Measurements from ENCODE around the gene SSC5D. TPM values are rescaled to one million over a fixed set of nuclear protein-coding genes. Genes with fewer than 3 reads are reported as not detected.

Gene SSC5D
- total RNA-seq, 2 donors from 2014 or later: 2.6 to 5.8 TPM

DNA sequence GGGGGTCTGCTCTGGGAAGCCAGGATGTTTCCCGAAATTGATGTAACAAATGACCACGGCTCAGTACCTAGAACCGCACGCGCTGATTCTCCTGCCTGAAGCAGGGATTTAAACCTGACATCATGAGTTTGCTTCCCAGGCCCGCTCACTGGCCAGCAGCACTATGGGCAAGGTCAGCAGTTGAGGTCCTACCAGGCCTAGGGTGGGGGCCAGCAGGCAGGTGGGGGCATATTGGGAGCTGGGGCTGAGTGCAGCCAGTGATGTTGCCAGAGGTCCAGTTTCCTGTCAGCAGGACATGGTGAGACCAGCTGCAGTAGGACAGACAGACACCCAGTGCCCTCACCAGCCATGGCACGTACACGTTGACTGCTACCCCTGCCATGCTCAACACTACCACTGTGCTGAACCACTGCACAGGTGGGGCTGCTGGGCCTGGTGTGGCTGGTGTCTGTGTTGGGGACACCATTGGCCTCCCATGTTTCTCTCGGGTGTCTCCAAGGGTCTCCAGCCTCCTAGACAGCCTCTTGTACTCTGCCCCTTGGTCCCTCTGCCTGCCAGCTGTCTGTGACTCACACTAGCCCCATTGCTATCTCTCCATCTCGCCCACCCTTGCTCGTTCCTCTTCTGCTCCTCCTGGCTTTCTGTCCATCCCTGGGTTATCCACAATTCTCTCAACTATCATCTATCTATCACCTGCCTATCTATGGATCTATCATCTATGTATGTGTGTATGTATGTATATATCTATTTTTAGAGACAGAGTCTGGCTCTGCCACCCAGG is 22.6 kb upstream of the SSC5D start:
- intact Hi-C loops (cut with DNase I, micrococcal nuclease): loop anchor here in 1 of 2 donors (5.0 kb wide), 1 partner anchor 42 kb away; no protein-coding TSS in a partner anchor
- DNase-seq: no peak
- ATAC-seq: no peak

DNA sequence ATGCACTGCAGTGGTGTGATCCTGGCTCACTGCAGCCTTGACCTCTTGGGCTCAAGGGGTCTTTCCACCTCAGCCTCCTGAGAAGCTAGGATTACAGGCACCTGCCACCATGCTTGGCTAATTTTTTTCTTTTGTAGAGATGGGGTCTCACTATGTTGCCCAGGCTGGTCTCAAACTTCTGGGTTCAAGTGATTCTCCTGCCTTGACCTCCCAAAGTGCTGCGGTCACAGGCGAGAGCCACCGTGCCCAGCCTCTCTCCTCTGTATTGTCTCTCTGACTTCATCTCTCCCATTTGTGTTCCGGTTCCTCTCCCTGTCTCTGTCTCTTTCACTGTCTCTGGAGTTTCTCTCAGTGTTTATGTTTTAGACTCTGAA is 22.0 kb upstream of the SSC5D start:
- DNase-seq (no peak), ATAC-seq (no peak)
- intact Hi-C loops (cut with DNase I, micrococcal nuclease): loop anchor here in 1 of 2 donors (5.0 kb wide), 1 partner anchor 41 kb away; no protein-coding TSS in a partner anchor

DNA sequence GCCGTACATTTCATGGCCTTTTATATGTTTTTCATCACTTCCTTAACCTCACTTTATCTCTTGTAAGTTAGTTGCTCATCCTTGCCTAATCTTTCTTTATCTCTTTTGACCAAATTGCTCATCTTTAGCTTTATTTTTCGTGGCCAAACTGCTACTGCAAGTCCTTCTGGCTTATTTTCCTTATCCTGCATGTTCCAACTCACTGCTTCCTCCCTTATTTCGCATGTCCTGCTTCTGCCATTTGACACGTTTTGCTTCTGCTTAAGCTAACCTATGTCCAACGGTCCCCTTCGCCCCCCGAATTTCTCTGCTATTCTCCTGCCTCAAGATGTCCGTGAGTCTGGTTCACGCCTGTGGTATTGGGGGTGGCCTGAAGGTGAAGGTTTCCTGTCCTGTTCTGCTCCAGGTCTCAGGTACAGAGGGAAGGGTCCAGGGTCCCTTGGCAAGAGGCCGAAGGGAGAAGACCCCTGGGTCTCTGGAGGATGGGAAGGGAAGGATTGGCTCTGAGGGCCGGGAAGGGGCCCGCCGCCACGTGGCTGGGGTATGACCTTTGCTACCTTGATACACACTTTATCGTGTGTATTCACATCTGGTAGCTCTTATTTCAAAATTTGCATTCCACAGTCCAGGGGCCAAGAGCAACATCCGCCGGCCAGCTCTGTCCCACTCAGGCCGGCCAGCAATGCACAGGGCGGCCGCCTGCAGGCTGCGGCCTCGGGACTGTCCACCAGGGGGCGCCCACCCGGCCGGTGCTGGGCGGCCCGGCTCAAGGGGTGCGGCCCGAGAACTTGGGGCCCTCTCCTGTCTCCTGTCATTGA is 20.8 kb upstream of the SSC5D start:
- intact Hi-C loops (cut with DNase I, micrococcal nuclease): loop anchor here in 1 of 2 donors (5.0 kb wide), 1 partner anchor 40 kb away; no protein-coding TSS in a partner anchor
- ATAC-seq (peak; percentile 80), DNase-seq (peak in 1 of 2 donors; percentile 72)

DNA sequence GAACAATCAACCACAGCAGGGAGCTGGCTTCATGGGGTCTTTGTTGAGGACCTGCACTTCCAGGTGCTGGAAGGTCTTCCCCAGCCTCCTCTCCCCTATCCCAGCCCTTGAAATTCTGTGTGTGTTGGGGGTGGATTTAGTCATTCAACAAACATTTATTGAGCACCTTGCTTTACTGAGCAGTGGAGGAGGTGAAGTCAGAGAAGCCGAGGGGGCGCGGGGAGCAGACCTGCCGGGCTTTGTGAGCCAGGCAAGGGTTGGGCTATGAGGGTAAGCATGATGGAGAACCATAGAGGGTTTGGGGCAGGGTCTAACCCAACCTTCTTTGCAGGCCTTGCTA is 20.2 kb upstream of the SSC5D start:
- ATAC-seq (no peak), DNase-seq (no peak)
- intact Hi-C loops (cut with DNase I, micrococcal nuclease): loop anchor here in 1 of 2 donors (5.0 kb wide), 1 partner anchor 39 kb away; no protein-coding TSS in a partner anchor

DNA sequence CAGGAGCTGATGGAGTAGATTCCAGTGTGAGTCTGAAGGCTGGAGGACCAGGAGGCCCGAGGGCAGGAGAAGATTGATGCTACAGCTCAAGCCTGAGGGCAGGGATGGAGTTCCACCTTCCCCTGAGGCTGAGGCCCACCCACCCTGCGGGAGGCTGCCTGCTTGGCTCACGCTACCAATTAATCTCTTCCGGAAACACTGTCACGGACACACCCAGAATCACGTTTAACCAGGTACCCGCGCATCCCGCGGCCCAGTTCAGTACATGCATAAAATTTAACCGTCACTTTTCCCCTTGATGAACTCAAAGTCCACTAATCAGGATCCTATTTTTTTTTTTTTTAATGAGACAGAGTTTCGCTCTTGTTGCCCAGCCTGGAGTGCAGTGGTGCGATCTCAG is 17.0 kb upstream of the SSC5D start:
- ATAC-seq (no peak), DNase-seq (no peak)
- intact Hi-C loops (cut with DNase I, micrococcal nuclease): no loop called here

DNA sequence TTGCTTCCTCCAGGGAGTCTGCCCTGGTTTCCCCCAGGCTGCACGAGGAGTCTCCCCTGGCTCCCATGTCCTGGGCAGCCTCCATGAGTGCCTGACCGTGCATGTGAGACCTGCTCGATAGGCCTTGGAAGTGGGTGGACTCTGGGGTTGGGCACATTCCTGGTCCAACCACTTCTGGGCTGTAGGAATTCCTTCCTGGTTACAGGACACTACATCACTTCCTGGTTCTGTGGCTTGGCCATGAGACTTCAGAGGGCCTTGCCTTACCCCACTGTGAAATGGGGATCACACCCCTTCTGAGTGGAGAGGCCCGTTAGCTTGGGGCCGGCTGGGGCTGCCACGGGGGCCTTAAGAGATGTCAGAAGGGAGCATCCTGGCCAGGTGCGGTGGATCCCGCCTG is 15.8 kb upstream of the SSC5D start:
- ATAC-seq (no peak), DNase-seq (no peak)
- intact Hi-C loops (cut with DNase I, micrococcal nuclease): no loop called here

DNA sequence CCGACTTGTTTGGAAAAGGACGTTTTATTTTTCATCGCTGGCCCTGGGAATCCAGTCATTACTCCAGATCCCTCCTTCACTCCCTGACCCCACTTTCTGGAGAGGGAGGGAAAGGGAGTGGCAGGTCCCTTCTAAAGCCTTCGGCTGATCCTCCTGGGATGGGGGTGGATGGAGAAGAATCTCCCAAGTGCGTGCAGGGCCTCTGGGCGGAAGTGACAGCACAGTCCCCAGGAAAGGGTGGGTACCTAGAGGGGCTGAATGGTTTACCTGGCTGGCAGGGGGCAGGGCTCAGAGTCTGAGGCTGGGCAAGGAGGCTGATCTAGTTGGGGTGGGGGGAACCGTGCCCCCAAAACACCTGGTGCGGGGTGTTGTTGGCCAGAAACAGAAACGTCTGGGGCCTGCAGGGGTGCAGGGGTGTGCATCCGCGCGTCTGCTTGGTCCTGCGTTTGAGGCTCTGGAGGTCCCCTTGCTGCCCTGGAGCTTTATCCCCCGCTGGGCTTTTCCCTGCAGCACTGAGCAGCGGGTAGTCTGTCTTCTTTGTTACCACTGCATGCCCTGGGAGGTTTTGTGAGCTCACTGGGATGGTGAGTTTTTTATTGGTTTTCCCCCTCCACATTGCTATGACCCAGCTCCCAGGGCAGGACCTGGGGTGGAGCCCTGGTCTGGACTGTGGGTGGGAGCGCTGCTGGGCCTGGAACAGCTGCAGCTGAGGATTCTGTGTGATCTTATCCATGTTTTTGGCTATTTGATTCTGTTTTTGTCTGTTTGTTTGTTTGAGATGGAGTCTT is 14.8 kb upstream of the SSC5D start:
- intact Hi-C loops (cut with DNase I, micrococcal nuclease): no loop called here
- ATAC-seq (no peak), DNase-seq (no peak)

DNA sequence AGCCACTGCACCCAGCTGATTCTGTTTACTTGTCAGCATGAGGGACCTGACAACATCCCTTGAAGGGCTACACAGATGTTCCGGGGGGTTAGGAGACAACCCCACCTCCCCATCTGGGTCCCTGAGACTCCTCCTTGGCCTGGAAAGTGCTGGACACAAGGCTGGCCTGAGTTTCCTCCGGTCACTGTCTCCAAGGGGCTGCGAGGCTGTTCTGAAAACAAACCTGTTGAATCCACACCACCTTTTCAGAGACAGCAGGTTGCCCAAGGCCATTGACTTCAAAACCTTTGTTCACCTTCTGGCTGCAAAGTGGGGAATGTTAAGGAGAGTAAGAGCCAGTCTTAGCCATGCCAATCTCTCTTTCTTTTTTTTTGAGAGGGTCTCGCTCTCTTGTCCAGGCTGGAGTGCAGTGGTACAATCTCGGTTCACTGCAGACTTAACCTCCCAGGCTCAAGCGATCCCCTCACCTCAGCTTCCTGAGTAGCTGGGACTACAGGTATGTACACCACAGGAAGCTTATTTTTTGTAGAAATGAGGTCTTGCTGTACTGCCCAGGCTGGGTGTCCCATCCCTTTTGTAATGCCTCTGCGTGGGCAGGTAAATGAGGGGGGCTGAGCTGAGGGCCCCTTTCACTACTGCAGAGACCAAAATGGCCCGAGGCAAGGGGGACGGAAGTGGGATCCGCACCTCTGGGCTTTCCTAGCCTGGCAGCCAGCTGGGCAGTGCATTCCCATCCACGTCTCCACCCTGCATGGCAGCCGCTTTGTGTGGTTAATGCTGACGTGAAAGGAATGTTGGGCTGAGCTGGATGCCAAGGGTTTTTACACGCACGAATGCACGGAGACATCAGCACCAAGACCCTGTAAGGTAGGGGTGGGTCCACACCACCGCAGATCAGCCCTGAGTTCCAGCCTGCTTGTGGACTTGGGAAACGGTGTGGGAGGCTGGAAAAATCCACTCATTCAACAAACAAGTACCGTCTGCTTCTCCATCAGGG is 13.7 kb upstream of the SSC5D start:
- intact Hi-C loops (cut with DNase I, micrococcal nuclease): no loop called here
- DNase-seq (no peak), ATAC-seq (no peak)

DNA sequence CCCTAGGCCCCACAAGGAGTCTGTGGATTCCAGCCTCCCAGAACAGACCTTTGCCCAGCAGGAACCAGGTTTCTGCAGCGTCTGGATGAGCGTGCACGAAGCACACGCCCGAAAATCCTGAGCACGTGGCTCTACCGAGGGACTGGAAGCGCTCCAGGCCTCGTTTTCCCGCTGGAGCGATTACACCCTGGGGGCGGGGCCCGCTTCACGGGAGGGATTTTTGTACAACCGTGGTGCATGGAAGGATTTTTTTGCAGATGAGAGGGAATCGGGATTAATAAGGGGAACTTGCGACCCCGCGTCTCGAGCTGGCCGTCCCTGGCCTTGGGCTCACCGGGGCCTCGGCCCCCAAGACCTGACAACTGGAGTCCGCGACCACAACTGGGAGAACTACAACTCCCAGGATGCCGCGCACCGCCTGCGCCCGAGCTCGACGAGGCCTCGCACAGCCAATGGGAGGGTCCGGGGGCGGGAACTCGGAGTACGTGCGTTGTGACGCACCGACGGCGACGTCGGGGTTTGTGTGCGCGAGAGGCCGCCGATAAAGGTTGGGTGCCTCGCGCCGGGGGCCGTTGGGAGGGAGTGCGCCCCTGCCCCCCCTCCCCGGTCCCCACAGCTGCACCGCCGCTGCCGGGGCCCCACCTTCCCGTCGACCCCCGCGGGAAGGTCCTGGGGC is 12.0 kb upstream of the SSC5D start, which contains the start of gene ZNF628:
ZNF628 (plus strand) TSS at position 518 of the 676 bp plus-strand sequence. CDS start 3,294 bp downstream, outside the sequence.
- ATAC-seq (peak; percentile 94), DNase-seq (peak; percentile 99)
- intact Hi-C loops (cut with DNase I, micrococcal nuclease): no loop called here

DNA sequence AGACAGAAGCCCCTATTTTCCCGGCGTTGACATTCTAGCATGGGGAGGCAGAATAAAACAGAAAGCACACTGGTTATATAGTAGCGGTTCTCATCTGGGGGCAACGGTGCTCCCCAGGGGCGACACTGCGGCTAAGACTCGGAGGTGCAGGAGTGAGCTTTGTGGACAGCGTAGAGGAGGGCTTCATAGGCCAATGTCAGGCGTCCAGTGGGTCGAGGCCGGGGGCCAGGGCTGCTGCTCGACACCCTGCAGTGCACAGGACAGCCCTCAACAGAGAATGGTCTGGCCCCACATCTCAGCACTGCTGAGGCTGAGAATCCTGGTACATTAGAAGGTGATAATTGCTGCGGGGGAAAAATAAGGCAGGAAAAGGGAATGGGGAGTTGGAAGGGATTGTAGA is 10.3 kb upstream of the SSC5D start:
- no peak for DNase-seq
- no peak for ATAC-seq
- intact Hi-C loops (cut with DNase I, micrococcal nuclease): no loop called here

DNA sequence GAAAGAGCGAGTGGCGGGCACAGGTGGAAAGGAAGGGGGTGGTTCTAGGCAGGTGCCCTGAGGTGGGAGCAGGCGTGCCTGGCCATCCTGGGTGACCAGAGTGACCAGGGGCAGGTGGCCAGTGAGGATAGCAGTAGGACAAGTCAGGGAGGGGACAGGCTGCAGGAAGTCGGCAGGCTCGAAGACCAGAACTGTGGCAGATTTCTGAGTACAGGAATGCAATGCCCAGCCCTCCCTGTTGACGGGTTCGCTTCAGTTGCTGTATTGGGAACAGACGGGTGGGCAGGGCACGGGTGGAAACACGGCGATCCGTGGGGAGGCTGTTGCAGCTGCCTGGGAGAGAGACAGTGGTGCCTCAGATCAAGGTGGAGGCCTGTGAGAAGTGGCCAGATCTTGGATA is 9.9 kb upstream of the SSC5D start:
- DNase-seq: no peak
- intact Hi-C loops (cut with DNase I, micrococcal nuclease): no loop called here

DNA sequence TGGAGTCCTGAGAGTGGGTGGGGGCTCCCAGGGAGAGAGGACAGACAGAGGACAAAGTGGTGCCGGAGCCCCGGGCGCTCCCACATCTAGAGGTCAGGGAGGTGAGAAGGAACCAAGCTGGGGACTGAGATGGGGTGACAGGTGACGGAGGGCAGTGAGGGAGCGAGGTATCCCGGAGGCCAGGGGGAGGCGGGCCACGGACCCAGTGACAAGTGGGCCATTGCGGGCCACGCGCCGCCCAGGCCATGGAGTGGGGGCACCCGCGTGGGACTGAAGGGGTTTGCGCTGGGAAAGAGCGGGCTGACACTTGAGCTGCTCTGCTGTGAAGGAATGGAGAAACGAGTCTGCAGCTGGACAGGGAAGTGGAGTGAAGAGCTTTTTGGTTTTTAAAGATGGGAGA is 9.2 kb upstream of the SSC5D start:
- DNase-seq (no peak), ATAC-seq (no peak)
- intact Hi-C loops (cut with DNase I, micrococcal nuclease): no loop called here

More for the DNA sequence above, 9.9 kb upstream of the SSC5D start:
- no peak for ATAC-seq

DNA sequence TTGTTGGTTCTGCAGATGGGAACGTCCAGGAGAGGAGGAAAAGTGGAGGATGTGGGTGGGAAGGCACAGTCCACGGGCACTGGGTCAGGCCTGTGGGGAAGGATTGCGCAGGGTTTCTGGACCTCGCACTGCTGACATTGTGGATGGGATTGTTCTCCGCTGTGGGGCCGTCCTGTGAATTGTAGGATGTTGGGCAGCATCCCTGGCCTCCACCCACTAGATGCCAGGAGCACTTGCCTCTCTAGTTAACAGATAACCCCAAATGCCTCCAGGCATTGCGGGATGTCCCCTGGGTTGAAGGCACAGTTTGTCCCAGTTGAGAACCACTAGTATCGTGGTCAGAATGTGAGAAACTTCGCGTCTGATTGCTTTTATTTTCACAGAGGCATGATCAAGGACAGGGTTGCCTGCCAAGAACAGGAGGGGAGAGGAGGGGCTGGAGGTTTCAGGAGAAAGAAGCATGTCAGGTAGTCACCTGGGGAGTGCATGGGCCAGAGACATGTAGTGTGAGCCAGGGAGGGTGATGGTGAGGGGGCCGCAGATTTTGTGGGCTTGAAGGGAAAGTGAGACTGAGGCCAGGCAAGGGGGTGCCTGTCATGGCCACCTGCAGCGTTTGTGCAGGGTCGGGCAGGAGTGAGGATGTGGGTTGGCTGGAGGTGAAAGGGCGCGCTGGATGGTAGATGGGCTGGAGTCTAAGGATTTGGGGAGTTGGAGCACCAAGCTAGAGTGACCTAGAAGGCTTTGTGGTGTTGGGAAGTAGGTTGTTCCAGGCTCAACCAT is 8.6 kb upstream of the SSC5D start:
- ATAC-seq (no peak), DNase-seq (no peak)
- intact Hi-C loops (cut with DNase I, micrococcal nuclease): no loop called here

DNA sequence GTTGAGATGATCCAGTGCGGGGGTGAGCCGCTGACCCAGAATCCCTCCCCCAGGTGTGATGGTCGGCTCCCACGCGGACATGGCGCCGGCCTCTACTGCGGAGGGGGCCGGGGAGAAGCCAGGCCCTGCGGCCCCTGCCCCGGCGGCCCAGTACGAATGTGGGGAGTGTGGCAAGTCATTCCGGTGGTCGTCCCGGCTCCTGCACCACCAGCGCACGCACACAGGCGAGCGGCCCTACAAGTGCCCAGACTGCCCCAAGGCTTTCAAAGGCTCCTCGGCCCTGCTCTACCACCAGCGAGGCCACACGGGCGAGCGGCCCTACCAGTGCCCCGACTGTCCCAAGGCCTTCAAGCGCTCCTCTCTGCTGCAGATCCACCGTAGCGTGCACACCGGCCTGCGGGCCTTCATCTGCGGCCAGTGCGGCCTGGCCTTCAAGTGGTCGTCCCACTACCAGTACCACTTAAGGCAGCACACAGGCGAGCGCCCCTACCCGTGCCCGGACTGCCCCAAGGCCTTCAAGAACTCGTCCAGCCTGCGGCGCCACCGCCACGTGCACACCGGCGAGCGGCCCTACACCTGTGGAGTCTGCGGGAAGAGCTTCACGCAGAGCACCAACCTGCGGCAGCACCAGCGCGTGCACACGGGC is 7.0 kb upstream of the SSC5D start:
- no peak for ATAC-seq
- DNase-seq: peak in 1 of 2 donors; percentile 26
- intact Hi-C loops (cut with DNase I, micrococcal nuclease): no loop called here

DNA sequence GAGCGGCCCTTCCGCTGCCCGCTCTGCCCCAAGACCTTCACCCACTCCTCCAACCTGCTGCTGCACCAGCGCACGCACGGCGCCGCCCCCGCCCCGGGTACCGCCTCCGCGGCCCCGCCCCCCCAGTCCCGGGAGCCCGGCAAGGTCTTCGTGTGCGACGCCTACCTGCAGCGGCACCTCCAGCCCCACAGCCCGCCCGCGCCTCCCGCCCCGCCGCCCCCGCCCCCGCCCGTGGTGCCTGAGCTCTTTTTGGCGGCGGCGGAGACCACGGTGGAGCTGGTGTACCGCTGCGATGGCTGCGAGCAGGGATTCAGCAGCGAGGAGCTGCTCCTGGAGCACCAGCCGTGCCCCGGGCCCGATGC is 6.5 kb upstream of the SSC5D start:
- intact Hi-C loops (cut with DNase I, micrococcal nuclease): no loop called here
- ATAC-seq (no peak), DNase-seq (no peak)

DNA sequence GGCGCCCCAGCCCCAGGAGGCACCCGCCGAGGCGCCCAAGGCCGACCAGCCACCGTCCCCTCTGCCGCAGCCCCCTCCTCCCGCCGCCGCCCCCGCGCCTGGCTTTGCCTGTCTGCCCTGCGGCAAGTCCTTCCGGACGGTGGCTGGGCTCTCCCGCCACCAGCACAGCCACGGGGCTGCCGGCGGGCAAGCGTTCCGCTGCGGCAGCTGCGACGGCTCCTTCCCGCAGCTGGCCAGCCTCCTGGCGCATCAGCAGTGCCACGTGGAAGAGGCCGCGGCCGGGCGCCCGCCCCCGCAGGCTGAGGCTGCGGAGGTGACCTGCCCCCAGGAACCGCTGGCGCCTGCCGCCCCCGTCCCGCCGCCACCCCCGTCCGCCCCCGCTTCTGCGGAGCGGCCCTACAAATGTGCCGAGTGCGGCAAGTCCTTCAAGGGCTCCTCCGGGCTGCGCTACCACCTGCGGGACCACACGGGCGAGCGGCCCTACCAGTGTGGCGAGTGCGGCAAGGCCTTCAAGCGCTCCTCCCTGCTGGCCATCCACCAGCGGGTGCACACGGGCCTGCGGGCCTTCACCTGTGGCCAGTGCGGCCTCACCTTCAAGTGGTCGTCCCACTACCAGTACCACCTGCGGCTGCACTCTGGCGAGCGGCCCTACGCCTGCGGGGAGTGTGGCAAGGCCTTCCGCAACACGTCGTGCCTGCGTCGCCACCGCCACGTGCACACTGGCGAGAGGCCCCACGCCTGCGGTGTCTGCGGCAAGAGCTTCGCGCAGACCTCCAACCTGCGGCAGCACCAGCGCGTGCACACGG is 5.9 kb upstream of the SSC5D start:
- DNase-seq (peak in 1 of 2 donors; percentile 21), ATAC-seq (no peak)
- intact Hi-C loops (cut with DNase I, micrococcal nuclease): no loop called here
